Activated CD4-positive, alpha-beta T cell treated with anti-CD3 and anti-CD28 coated beads for 36 hours (primary cell): Measurements from ENCODE around the gene PAX1. TPM values are rescaled to one million over a fixed set of nuclear protein-coding genes. Genes with fewer than 3 reads are reported as not detected.
A peak's percentile ranks its signal among the peaks of the same experiment; 100 is the strongest.

Experiments used
- ATAC-seq: fragments of 200-7000 bp; cut with Tn5 transposase; one replicate; pipeline ENCODE4 v1.10.0; 2021; ENCODE audit warnings: mild to moderate bottlenecking, moderate library complexity
- CTCF ChIA-PET: fragments of 350-600 bp; sonication (Branson Sonifier 250); formaldehyde crosslinking; loops from one replicate; lab custom pipeline; 2021; ENCODE audit warnings: antibody characterized with exemption; lab: Charles Lee
- POLR2A ChIA-PET: fragments of 350-600 bp; sonication (Branson Sonifier 250); formaldehyde crosslinking; loops from one replicate; lab custom pipeline; 2021; ENCODE audit warnings: antibody characterized with exemption, inconsistent platforms; lab: Charles Lee
- DNase-seq: peaks from one replicate; pipeline ENCODE4 v3.0.0-alpha.2; 2020
- H3K27ac Mint-ChIP-seq: one replicate; pipeline ENCODE4 v1.8.0; 2021; ENCODE audit warnings: mixed read lengths
- H3K27me3 Mint-ChIP-seq: one replicate; pipeline ENCODE4 v1.8.0; 2021; ENCODE audit warnings: mixed read lengths
- H3K36me3 Mint-ChIP-seq: one replicate; pipeline ENCODE4 v1.8.0; 2021; ENCODE audit warnings: low read depth, mixed read lengths
- H3K4me1 Mint-ChIP-seq: one replicate; pipeline ENCODE4 v1.8.0; 2021; ENCODE audit warnings: mixed read lengths
- H3K4me3 Mint-ChIP-seq: one replicate; pipeline ENCODE4 v1.8.0; 2021; ENCODE audit warnings: mild to moderate bottlenecking, moderate library complexity, mixed read lengths
- H3K9me3 Mint-ChIP-seq: one replicate; pipeline ENCODE4 v1.8.0; 2021; ENCODE audit warnings: low read depth, mixed read lengths
- intact Hi-C, 2 experiments: fragments of 100-400 bp; cut with DNase I in 1 of 2; cut with micrococcal nuclease in 1 of 2; formaldehyde crosslinking; loops; one replicate each; pipeline versions ENCODE4 v1.14.2 to v1.15.1; 2022 to 2024; cut with DNase I, micrococcal nuclease
- total RNA-seq, 2 experiments: library from RNA; stranded (reverse); gene quantifications; one replicate each; pipeline ENCODE4 v1.2.3, GENCODE V29; 2021

The PAX1 gene
- total RNA-seq, 2 experiments from 2014 or later, result not detected

- intact Hi-C loops, result loop anchor here (2.0 to 10.0 kb wide), 6 partner anchors 181 to 1341 kb away; partner anchors contain the start of genes NKX2-4 (in 2 of the 2) and THBD (in 1 of the 2)
These were observed 1.6 kb upstream of the PAX1 start for GRCh38 chr20:21703717-21704407.

DNA sequence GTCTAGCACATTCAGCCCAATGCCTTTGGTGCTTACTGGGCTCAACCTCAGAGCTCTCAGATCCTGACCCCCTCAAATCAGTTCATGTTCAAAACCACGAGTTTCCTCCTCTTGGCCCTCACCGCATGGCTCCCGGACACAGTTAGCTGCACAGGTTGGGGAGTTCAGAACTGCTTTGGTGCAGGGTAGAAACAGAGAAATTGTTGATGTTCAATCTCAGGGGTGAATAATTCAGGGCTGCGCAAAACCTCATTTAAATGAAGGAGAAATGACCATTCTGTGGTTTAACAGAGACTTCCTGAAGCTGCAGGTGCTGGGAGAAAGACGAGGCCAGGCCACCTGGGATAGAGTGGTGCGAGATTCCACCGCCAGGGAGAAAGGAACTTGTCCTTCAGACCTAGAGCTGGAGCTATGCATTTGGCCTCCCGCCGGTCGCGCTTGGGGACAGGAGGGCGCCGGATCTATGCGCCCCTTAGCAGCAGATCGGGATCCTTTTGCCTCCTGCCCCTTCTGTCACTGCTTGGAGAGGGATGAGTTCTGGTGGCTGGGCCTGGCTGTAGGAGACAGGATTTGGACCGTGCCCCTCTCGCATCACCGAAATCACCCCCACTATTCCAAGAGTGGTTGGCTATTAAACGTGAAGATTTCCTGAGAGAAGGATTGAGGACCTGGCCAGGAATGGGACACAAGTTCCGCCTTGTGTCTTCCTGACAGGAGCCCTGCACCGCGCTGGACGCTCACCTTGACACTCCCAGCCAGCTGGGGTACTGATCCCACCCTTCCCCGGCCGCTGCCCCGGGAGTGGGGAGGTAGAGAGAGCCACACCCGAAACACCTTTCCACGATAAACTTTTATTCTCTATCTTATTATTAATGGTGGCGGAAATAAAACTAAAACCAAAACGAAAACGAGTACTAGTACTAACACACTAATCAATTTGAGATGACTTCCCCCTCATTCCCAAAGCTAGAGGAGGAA, 767 bp upstream of the PAX1 start:
- no peak for DNase-seq
- no peak for ATAC-seq
- POLR2A ChIA-PET, result interaction anchor here (0.5 kb wide), 1 partner anchor 872 kb away, joined by 3 read pairs; no protein-coding TSS in a partner anchor
- no peak overlapping the region for H3K4me3 Mint-ChIP-seq
- H3K27me3 Mint-ChIP-seq, result peaks cover 79% of the 10 kb centered on the region
- H3K36me3 Mint-ChIP-seq, result no peaks in the 10 kb centered on the region
- no peaks in the 10 kb centered on the region for H3K4me1 Mint-ChIP-seq
- no peak overlapping the region for H3K27ac Mint-ChIP-seq
- intact Hi-C loops, result loop anchor here (2.0 to 10.0 kb wide), 6 partner anchors 182 to 1340 kb away; partner anchors contain the start of genes NKX2-4 (in 2 of the 2), FOXA2 (in 1 of the 2) and THBD (in 1 of the 2)
- no peaks in the 10 kb centered on the region for H3K9me3 Mint-ChIP-seq
- CTCF ChIA-PET, result interaction anchor here (1.0 kb wide), 1 partner anchor 15 kb away, joined by 3 read pairs; no protein-coding TSS in a partner anchor

More at GRCh38 chr20:21703717-21704407, 1.6 kb upstream of the PAX1 start:
- Mint-ChIP-seq H3K27ac (no peak overlapping the region), H3K27me3 (peaks cover 82% of the 10 kb centered on the region), H3K4me3 (no peak overlapping the region), H3K9me3 (no peaks in the 10 kb centered on the region), H3K4me1 (no peaks in the 10 kb centered on the region), H3K36me3 (no peaks in the 10 kb centered on the region)
- ATAC-seq, result no peak
- ChIA-PET POLR2A (interaction anchor here (0.5 kb wide), 1 partner anchor 871 kb away, joined by 3 read pairs; no protein-coding TSS in a partner anchor), CTCF (interaction anchor here (1.3 to 1.6 kb wide), 2 partner anchors 12 to 65 kb away, joined by 5 to 12 read pairs; no protein-coding TSS in a partner anchor)
- no peak for DNase-seq

- peak; percentile 19 for DNase-seq
- peaks cover 72% of the 10 kb centered on the region for H3K27me3 Mint-ChIP-seq
- H3K9me3 Mint-ChIP-seq, result no peaks in the 10 kb centered on the region
- no peaks in the 10 kb centered on the region for H3K36me3 Mint-ChIP-seq
- intact Hi-C loops, result loop anchor here (5.0 to 10.0 kb wide), 3 partner anchors 868 to 1338 kb away; partner anchors contain the start of genes FOXA2 (in 1 of the 2) and THBD (in 1 of the 2)
- ChIA-PET CTCF (no interaction called here), POLR2A (no interaction called here)
- no peaks in the 10 kb centered on the region for H3K4me1 Mint-ChIP-seq
- ATAC-seq, result no peak
- no peak overlapping the region for H3K4me3 Mint-ChIP-seq
- no peak overlapping the region for H3K27ac Mint-ChIP-seq
These were observed 1.1 kb downstream of the PAX1 start for GRCh38 chr20:21706261-21707195.

GRCh38 chr20:21707267-21707666, 1.8 kb downstream of the PAX1 start:
- ATAC-seq (no peak), DNase-seq (no peak)
- no peak overlapping the region for H3K4me3 Mint-ChIP-seq
- intact Hi-C loops, result loop anchor here (5.0 to 10.0 kb wide), 3 partner anchors 868 to 1338 kb away; partner anchors contain the start of genes FOXA2 (in 1 of the 2) and THBD (in 1 of the 2)
- H3K36me3 Mint-ChIP-seq, result no peaks in the 10 kb centered on the region
- H3K9me3 Mint-ChIP-seq, result no peaks in the 10 kb centered on the region
- ChIA-PET POLR2A (no interaction called here), CTCF (no interaction called here)
- H3K27ac Mint-ChIP-seq, result no peak overlapping the region
- no peaks in the 10 kb centered on the region for H3K4me1 Mint-ChIP-seq
- peaks cover 66% of the 10 kb centered on the region for H3K27me3 Mint-ChIP-seq

GRCh38 chr20:21707999-21708737, 2.7 kb downstream of the PAX1 start:
- POLR2A ChIA-PET, result no interaction called here
- Mint-ChIP-seq H3K9me3 (no peaks in the 10 kb centered on the region), H3K36me3 (no peaks in the 10 kb centered on the region), H3K4me3 (no peak overlapping the region), H3K4me1 (no peaks in the 10 kb centered on the region), H3K27ac (no peak overlapping the region), H3K27me3 (peaks cover 67% of the 10 kb centered on the region)
- ATAC-seq (no peak), DNase-seq (no peak)
- CTCF ChIA-PET, result interaction anchor here (1.2 kb wide), 1 partner anchor 11 kb away, joined by 4 read pairs; no protein-coding TSS in a partner anchor
- intact Hi-C loops, result loop anchor here (5.0 to 10.0 kb wide), 3 partner anchors 867 to 1337 kb away; partner anchors contain the start of genes FOXA2 (in 1 of the 2) and THBD (in 1 of the 2)

DNA sequence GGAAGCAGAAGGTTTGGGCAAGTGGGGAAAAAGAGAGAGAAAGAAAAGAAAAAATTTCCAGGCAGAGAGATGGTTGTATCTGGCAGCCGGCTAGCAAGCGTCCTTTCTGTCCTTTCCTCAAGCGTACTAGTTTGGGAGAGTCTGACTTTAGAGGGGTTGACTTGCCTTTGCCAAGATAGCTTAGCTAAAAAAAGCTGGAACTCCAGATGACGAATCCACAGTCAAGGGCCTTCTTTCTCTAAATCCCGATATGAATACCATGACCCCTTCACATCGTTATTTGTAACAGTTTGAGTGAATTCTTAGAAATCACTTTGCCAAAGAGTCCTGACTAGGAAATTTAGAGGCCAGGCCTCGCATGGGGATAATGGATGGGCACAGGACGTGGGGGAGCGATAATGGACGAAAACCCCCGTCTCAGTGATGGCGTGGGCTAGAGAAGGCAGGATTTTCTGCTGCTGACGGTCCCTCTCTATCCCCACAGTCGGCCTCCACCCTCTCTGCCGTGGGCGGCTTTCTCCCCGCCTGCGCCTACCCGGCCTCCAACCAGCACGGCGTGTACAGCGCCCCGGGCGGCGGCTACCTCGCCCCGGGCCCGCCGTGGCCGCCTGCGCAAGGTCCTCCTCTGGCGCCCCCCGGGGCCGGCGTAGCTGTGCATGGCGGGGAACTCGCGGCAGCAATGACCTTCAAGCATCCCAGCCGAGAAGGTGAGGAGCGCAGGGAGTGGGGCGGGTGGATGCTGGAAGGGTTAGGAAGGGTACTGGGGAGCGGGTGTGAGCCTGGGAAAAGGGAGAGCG, 3.5 kb downstream of the PAX1 start:
- Mint-ChIP-seq H3K4me3 (no peak overlapping the region), H3K36me3 (no peaks in the 10 kb centered on the region), H3K27ac (no peak overlapping the region), H3K4me1 (no peaks in the 10 kb centered on the region), H3K27me3 (peaks cover 65% of the 10 kb centered on the region), H3K9me3 (no peaks in the 10 kb centered on the region)
- ChIA-PET CTCF (interaction anchor here (1.2 kb wide), 1 partner anchor 10 kb away, joined by 4 read pairs; no protein-coding TSS in a partner anchor), POLR2A (no interaction called here)
- ATAC-seq (no peak), DNase-seq (no peak)
- intact Hi-C loops, result loop anchor here (5.0 to 10.0 kb wide), 3 partner anchors 866 to 1336 kb away; partner anchors contain the start of genes FOXA2 (in 1 of the 2) and THBD (in 1 of the 2)

GRCh38 chr20:21709535-21709904, 4.1 kb downstream of the PAX1 start:
- CTCF ChIA-PET, result interaction anchor here (1.2 kb wide), 1 partner anchor 10 kb away, joined by 4 read pairs; no protein-coding TSS in a partner anchor
- no peaks in the 10 kb centered on the region for H3K4me1 Mint-ChIP-seq
- peaks cover 63% of the 10 kb centered on the region for H3K27me3 Mint-ChIP-seq
- no peak overlapping the region for H3K4me3 Mint-ChIP-seq
- ATAC-seq, result no peak
- H3K9me3 Mint-ChIP-seq, result no peaks in the 10 kb centered on the region
- DNase-seq, result no peak
- POLR2A ChIA-PET, result no interaction called here
- H3K27ac Mint-ChIP-seq, result no peak overlapping the region
- intact Hi-C loops, result loop anchor here (5.0 to 10.0 kb wide), 3 partner anchors 865 to 1335 kb away; partner anchors contain the start of genes FOXA2 (in 1 of the 2) and THBD (in 1 of the 2)
- no peaks in the 10 kb centered on the region for H3K36me3 Mint-ChIP-seq

DNA sequence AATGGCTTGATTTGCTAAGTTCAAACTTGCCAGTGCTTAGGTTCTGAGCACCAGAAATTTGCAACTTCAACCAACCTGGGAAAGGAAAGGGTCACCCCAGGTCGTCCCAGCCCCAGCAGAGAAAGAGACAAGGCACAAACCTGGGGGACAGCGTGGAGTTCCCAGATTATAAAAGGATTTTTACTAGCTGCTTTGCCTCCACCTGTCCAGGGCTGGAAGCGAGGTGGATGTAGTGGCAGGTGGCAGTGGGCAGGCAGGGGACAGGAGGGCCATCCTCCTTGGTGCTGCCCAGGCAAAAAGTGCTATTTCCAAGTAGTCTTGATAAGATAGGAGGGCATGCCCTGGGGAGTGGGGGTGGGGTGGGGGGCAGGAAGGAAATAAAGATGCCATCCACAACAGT, 4.9 kb downstream of the PAX1 start:
- Mint-ChIP-seq H3K27me3 (peaks cover 63% of the 10 kb centered on the region), H3K36me3 (no peaks in the 10 kb centered on the region), H3K4me1 (no peaks in the 10 kb centered on the region), H3K4me3 (no peak overlapping the region), H3K9me3 (no peaks in the 10 kb centered on the region), H3K27ac (no peak overlapping the region)
- CTCF ChIA-PET, result interaction anchor here (1.7 kb wide), 1 partner anchor 9 kb away, joined by 10 read pairs; no protein-coding TSS in a partner anchor
- no peak for ATAC-seq
- POLR2A ChIA-PET, result no interaction called here
- intact Hi-C loops, result no loop called here
- DNase-seq, result no peak

DNA sequence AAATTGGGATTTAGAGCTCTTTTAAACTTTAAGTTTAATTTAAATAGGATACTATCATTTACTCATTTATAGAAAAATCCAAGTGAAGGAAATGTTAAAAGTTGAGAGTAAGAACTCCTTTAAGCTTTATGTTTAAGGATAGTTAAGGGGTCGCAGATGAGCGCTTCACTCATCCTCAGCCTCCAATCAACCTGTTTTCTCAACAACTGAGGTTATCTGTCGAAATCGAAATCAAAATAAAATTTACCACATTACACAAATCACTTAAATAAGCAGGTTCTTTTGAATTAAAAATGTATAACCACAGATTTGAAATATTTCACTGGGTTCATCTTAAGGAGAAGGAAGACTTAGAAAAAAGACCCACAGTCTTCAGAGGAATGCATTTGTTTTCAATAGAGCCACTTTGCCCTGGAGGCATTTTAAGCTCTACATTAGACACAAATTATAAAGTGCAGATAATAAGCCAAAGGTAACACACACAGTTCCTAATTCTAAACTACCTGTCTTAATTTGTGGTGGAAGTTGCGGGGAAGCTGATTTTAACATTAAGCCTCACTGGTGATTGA, 5.5 kb downstream of the PAX1 start:
- CTCF ChIA-PET, result interaction anchor here (1.7 kb wide), 1 partner anchor 9 kb away, joined by 10 read pairs; no protein-coding TSS in a partner anchor
- H3K4me1 Mint-ChIP-seq, result no peaks in the 10 kb centered on the region
- H3K27me3 Mint-ChIP-seq, result peaks cover 69% of the 10 kb centered on the region
- no peak for ATAC-seq
- no peak overlapping the region for H3K4me3 Mint-ChIP-seq
- H3K9me3 Mint-ChIP-seq, result no peaks in the 10 kb centered on the region
- no peak for DNase-seq
- intact Hi-C loops, result no loop called here
- no peaks in the 10 kb centered on the region for H3K36me3 Mint-ChIP-seq
- no peak overlapping the region for H3K27ac Mint-ChIP-seq
- POLR2A ChIA-PET, result no interaction called here
